OCI-LY1 (cell line): Measurements from ENCODE around the gene ARHGDIB.

Experiments used
- CTCF ChIP-seq: fragments of 200-600 bp; sonication (generic), shearing (Covaris generic); IDR thresholded peaks from 2 replicates; pipeline ENCODE4 v1.5.1; 2017; ENCODE audit warnings: mild to moderate bottlenecking, antibody characterized with exemption, low read length, moderate library complexity, mixed read lengths
- EZH2 ChIP-seq: fragments of 200-600 bp; sonication (generic), shearing (Covaris generic); IDR thresholded peaks from 2 replicates; pipeline ENCODE4 v1.8.0; 2017; ENCODE audit warnings: borderline replicate concordance, mixed run types, mild to moderate bottlenecking, antibody characterized with exemption, low read length, moderate library complexity, mixed read lengths

- TF ChIP-seq CTCF (no peak), EZH2 (no peak)
Measured at GRCh38 chr12:14970473-14970872, 9.1 kb upstream of the ARHGDIB start.
